HG02571 (cell line): ENCODE measurements around the gene SCAF8.

Experiments used
- ATAC-seq: cut with Tn5 transposase; IDR thresholded peaks from one replicate; pipeline ENCODE4 v1.9.1; 2021; ENCODE audit warnings: mild to moderate bottlenecking, moderate library complexity; ENCODE audit not compliant: unreplicated experiment

SCAF8 gene

GRCh38 chr6:154882107-154882506, 148.9 kb downstream of the SCAF8 start:
- no peak for ATAC-seq
